LNCAP (cell line): ENCODE results near the gene ENPP3.

Experiments used
- CTCF ChIP-seq: fragments of 450-650 bp; IDR thresholded peaks from 2 replicates; pipeline ENCODE4 v1.5.1; 2017; ENCODE audit warnings: mild to moderate bottlenecking

The ENPP3 gene

DNA sequence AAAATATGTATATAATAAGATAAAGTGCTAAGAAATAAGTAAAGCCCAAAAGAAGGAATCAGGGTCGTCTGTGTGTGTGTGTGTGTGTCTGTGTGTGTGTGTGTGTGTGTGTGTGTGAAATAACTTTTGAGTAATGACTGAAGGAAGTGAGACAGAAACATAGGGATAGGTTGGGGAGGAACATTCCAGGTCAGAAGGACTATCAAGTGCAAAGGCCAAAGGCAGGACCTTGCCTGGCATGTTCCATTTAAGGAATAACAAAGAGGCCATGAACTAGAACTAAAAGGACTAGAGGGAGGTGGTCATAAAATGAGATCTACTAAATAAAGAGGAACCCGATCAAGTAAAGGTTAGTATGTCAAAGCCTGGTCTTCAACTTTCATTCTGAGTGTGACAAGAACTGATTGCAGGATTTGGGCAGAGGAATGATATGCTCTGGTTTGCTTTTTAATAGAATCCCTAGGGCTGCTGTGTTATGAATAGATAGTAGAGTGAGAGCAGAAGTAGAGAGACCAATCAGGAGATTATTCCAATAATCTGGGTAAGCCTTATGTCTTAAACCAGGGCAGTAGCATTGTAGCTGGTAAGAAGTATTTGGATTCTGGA, 6.9 kb downstream of the ENPP3 start:
- TF ChIP-seq CTCF: no peak

GRCh38 chr6:131644921-131645320, 7.8 kb downstream of the ENPP3 start:
- no peak for TF ChIP-seq CTCF

- no peak for TF ChIP-seq CTCF
These were observed 8.7 kb downstream of the ENPP3 start for GRCh38 chr6:131645846-131646245.

DNA sequence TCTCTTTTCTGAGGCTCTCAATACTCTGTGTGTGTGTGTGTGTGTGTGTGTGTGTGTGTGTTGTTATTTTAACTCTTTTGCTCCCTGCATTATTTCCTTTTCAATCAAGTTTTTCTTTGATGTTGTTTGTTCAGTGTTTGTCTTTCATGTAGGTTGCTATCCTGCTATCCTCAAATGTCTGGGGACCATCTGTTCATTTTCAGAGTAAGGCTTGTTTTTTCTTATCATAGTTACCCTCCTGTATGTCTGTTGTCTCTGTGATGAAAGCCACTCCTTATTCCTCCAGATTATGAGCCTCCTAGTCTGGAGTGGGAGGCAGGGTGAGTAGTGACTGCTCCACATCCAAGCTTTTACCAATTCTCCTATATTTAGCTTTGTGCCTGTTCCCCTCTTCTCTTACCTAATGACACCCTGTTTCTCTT, 9.2 kb downstream of the ENPP3 start:
- no peak for TF ChIP-seq CTCF

- no peak for TF ChIP-seq CTCF
These were observed 14.7 kb downstream of the ENPP3 start for GRCh38 chr6:131651782-131652181.

GRCh38 chr6:131652472-131652871, 15.4 kb downstream of the ENPP3 start:
- TF ChIP-seq CTCF: no peak

DNA sequence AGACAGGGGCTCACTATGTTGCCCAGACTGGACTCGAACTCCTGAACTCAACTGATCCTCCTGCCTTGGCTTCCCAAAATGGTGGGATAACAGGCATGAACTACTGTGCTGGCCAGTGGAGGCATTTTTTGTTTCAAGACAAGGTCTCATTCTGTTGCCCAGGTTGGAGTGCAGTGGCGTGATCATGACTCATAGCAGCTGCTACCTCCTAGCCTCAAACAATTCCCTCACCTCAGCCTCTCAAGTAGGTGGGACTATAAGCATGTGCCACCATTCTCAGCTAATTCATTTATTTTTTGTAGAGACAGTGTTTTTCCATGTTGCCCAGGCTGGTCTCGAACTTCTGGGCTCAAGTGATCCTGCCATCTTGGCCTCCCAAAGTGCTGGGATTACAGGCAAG, 17.2 kb downstream of the ENPP3 start:
- TF ChIP-seq CTCF: no peak

DNA sequence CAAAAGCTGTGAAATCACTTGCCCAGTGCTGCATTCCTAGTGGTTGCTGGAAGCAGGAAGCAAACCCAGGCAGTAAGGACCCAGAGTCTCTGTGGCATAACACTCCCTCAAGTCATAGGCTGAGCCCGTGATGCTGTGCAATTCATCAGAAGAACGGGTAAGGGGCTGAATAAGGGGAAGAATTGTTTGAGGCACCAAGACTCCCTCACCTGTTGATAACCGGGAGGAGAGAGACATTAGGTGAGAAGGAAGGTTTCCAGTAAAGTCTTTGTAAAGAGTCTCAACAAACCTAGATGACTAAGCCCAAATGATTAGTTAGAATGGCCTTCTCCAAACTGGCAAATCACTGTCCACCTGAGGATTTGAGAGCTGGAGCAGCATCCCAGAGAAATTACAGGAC, 18.3 kb downstream of the ENPP3 start:
- TF ChIP-seq CTCF: no peak
